HG03045 (cell line): ENCODE results near the gene ADGRF4.

Experiments used
- ATAC-seq: cut with Tn5 transposase; IDR thresholded peaks from one replicate; pipeline ENCODE4 v1.9.1; 2021; ENCODE audit warnings: mild to moderate bottlenecking, moderate library complexity; ENCODE audit not compliant: unreplicated experiment

The ADGRF4 gene

GRCh38 chr6:47698342-47698787, at the start of gene ADGRF4:
Gene ADGRF4, plus strand, starts transcription at chr6:47698580. Its CDS starts 8,666 bp downstream, at chr6:47707246.
- no peak for ATAC-seq

DNA sequence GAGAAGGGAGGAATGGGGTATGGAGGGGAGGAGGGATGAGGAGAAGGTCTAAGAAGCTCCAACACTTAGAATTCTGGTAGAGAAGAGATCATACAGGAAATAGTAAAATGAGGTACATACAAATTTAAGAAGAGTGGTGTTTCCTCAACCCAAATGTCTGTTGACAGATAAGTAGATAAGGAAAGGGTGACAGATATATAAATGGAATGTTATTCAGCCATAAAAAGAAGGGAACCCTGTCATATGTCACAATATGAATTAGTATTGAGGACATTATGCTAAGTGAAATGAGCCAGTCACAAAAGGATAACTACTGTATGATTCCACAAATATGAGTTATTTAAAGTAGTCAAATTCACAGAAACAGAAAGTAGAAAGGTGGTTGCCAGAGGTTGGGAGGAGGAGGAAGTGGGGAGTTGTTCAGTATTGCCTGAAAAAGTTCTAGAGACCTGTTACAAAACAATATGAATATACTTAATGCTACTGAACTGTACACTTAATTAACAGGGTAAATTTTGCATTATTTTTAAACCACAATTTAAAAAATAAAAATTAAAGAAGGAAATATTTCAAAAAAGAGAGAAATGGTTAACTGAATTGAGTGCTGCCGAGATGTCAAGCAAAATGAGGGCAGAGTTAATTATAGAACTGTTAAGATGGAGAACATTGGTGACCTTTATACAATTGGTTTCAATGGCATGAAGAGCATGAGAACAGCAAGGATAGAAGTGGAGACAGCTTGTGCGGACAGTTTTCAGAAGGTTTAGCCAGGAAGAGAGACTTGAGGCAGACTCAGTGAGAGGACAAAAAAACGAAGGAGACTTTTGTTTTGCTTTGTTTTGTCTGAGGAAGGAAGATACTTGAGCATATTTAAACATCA, 47.6 kb upstream of the ADGRF4 start:
- ATAC-seq = no peak

DNA sequence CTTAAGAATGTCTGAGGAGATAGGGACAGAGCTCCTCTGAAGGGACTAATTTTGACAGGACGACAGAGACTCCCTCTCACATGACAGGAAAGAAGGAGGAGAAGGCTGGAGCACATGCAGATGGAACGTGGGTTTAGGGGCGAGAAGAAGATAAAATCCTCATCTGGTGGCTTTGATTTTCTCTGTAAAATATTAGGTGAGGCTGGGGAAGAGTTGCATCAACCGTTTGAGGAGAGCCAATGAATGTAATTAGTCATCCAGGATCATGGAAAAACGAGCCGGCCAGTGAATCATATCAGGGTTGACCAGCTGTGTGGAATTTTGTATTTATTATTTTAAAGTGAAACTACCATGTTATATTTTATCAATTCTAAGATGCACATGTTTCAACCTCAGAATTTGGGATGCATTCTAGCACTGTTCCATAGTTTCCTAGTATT, 46.9 kb upstream of the ADGRF4 start:
- ATAC-seq = no peak

DNA sequence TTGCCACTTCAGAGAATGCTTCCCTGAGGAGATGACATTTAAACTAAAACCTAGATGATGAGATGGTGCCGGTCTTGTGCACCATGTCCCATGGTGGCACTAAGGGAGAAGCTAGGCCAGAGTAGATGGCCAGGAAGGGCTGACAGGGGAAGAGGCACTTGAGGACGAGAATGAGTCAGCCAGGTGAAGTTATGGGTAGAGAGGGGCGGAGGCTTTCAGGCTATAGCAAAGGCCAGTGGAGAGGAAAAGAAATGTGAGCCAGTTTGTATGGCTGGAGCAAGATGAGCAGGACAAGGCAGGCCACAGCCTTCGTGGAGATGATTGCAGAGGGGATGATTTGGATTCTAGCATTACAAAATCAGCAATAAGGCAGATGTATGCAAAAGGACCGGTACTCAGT, 44.7 kb upstream of the ADGRF4 start:
- ATAC-seq = no peak

GRCh38 chr6:47654255-47654654, 44.1 kb upstream of the ADGRF4 start:
- no peak for ATAC-seq

DNA sequence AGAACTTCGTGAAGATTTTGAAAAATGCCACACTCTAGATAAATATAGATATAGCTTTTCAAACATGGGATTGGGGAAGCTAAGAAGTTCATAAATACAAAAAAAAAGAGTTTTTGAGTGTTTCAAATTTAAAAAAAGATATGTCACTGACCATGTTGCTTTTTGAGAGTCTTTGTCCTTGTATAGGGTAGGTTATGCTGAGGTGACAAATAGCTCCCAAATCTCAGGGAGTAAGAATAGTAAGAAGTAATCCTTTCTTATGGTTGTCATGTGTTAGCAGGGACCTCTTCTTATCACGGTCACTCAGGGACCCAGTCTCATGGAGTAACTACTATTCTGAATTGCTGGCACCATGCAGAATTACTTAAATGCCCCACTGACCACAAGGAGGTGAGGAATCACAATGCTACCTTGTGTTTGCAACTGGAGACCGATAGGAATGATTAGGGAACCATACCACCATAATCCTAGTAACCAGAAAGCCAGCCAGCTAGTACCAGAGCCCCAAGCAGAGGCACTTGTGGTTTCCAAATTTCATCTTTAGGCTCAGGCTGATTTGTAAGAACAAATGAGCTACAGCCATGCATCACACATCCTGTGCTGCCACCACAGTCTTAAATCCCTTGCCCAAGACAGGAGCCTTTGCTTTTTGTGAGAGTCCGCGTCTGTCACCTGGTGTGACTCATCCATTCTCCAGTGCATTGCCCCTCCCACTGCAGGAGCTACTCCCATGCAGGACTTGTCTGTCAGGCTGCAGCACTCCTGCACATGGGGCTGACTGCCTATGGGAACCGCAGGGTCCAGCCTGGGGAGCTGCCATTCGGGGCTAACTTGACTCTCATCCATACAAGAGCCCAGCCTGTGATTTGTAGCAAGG, 42.4 kb upstream of the ADGRF4 start:
- ATAC-seq = no peak

DNA sequence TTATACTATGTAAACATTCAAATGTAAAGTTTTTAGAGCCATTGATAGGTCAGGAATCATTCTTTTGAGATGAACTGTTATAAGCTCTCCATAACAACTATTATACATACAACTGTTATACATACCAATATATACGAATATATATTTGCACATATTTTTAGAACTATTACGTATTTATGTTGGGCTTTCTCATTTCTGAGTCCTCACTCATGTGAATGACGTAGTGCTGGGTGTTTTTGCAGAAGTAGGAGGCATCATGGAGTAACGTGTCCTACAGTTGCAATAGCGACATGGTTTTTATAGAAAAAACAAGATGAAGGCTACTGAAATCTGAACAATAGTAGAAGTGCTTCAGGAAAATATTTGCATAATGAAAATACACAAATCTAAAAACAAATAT, 36.4 kb upstream of the ADGRF4 start:
- ATAC-seq = no peak

- ATAC-seq = no peak
Observed at GRCh38 chr6:47663462-47664216, 34.7 kb upstream of the ADGRF4 start.

DNA sequence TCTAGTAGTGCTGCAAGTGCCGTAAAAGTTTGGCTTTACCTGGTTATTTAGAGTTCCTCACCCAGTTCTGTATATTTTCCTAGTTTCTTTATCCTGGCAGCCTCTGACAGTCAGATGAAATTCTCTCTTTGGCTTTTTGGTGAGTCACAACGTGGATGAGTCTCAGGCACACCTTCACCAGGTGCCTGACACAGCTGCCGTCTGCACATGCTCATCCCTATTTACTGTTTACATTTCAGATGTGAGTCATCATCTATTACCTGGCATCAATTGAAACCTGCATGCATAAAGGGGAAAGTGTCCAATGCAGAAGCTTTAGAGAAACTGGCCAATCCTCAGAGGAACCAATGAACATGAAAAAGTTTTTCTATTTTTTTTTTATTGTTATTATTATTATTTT, 33.3 kb upstream of the ADGRF4 start:
- no peak for ATAC-seq

DNA sequence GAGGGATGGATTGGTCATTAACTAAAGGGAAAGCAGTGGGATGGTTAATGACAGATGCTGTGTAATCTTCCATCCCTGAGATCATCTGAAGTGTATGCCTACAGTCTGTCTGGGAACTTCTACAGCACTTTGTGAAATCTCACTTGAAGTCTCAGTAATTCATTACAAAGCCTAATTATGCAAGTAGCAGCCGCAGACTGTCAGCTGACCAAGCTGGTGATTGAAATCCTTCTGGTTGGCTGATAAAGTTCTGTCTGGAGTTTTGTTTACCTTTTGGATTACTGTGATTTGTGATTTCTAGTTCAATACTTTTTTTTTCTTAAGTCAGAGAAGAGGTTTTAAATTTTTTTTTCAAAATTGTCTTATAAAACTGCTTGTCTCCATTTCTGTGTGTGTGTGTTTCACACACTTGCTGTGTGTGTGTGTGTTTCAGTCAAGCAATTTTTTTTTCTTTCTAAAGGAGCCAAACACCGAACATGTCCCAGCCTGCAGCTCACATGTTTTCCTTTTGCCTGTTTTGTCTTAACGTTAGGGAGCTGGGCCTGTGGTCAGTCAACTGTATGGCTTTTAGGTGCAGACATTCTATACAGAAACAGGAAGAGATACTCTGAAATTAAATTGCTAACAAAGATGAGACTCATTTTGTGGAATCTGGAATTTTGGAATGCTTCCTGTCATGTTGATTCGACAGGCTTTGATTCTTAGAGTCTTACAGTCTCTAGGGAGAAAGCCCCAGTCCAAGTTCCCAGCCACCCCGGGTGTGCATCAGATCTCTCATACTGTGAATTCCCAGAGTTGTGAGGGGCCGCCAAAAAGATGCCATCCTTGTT, 28.5 kb upstream of the ADGRF4 start:
- no peak for ATAC-seq

DNA sequence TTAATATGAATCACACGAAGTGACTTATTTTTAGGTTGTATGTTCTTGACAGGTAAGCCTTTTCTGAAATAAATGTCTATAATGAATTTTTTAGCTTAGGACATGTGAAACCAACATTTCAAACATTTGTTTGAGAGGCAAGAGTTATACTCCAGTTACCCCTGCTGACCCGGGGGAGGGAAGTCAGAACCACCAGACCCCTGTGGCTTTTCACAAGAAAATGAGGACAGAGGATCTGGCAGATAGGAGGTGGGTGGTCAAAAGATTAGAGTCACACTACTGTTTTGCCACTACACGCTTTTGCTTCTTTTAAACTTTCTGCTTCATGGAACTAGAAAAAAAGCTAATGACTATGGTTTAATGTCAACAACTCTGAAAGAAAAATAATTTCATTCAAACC, 27.5 kb upstream of the ADGRF4 start:
- no peak for ATAC-seq

GRCh38 chr6:47671777-47672176, 26.6 kb upstream of the ADGRF4 start:
- no peak for ATAC-seq

DNA sequence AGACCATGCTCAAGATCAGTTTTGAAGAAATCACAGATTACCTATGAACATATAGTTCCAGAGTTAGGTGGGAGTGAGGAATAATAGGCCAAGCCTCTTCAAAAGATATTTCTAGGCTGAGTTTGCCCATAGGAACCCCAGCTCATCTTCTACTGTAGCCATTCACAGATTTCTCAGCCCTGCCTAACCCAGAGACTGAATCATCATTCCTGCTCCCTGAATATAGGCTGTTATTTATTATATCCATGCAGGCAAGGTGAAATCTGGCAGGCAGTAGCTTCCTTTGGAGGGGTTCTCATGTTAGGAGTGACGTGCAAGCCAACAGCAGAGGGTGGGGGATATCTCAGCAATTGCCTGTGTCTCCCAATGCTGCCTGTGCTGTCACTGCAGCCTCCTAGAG, 25.6 kb upstream of the ADGRF4 start:
- ATAC-seq = no peak

- ATAC-seq = no peak
Observed at GRCh38 chr6:47674673-47675072, 23.7 kb upstream of the ADGRF4 start.

GRCh38 chr6:47677381-47678100, 20.8 kb upstream of the ADGRF4 start:
- no peak for ATAC-seq

DNA sequence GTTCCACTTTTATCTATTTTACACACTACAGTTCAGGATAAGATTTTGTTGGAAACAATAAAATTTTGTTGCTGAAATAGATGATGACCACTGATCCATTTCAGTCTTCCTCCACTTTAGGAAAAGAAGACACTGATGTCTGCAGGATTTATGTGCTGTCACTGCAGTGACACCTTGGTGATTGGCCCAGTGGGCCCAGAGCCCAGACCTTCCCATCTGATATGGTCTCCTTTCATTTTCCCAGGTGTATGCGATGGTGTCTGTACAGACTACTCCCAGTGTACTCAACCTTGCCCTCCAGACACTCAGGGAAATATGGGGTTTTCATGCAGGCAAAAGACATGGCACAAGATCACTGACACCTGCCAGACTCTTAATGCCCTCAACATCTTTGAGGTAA, 19.6 kb upstream of the ADGRF4 start:
- ATAC-seq = no peak

GRCh38 chr6:47679322-47679906, 19.0 kb upstream of the ADGRF4 start:
- no peak for ATAC-seq

GRCh38 chr6:47680051-47680450, 18.3 kb upstream of the ADGRF4 start:
- ATAC-seq = no peak

GRCh38 chr6:47680724-47681123, 17.7 kb upstream of the ADGRF4 start:
- ATAC-seq = no peak
